ENCODE results near the gene LSAMP. TPM values are rescaled to one million over a fixed set of nuclear protein-coding genes. Genes with fewer than 3 reads are reported as not detected.

Gene LSAMP
- total RNA-seq, 1 donor from 2014 or later, result 16.4 TPM

DNA sequence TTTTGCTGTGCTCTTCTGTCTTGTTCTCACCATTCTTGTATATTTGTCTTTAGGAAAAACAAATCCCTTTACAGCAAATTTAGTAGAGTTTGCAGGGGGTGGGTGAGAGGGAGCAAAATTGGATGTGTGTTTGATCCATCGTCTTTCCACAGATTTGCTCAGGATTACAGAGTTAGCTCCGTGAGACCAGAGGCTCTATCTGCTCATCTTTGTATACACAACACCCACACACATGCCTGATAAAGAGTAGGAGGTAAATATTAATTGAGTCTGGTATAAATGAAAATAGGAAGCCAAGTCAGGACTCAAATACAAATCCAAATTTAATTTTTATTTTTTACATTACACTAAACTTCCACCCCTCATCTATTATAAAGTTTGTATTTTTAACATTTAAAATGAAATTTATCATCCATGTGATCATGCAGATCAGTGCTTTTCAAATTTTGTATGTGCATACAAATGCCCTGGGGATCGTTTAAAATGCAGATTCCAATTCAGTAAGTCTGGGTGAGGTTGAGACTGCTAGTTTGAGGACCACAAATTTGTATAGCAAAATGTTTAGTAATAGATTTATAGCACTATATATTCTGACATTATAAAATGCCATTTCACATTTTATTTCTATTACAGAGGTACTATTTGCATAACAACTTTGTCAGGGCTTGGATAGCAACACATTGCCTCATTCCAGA, 326.7 kb downstream of the LSAMP start:
- no peaks in the 10 kb centered on the region for H3K27me3 ChIP-seq (ENCODE audit: insufficient read depth, low read length)
- H3K27me3 Mint-ChIP-seq (ENCODE audit: low read depth, unreplicated experiment), result no peaks in the 10 kb centered on the region
- DNase-seq (ENCODE audit: low read depth) (no peak), FAIRE-seq (no peak)
- H3K4me2 ChIP-seq (ENCODE audit: low read length), result no peak overlapping the region
- no peaks in the 10 kb centered on the region for H3K36me3 ChIP-seq (ENCODE audit: insufficient read depth, low read length)
- TF ChIP-seq CTCF (IDR thresholded peaks at IDR 0.05; ENCODE audit: insufficient read depth, low read depth, low read length) (no peak), EZH2 (IDR thresholded peaks at IDR 0.05; ENCODE audit: insufficient read depth, low read length) (no peak)
- H3K27ac ChIP-seq (ENCODE audit: low read depth, low read length), result no peak overlapping the region
- no peak overlapping the region for H3K27ac Mint-ChIP-seq (ENCODE audit: unreplicated experiment)
- H3K9me3 ChIP-seq (ENCODE audit: insufficient read depth, low read depth, low read length), result no peaks in the 10 kb centered on the region
- no peak overlapping the region for H3K9ac ChIP-seq (ENCODE audit: low read length)
- no peaks in the 10 kb centered on the region for H4K20me1 ChIP-seq (ENCODE audit: insufficient read depth, low read length)
- H3K4me1 ChIP-seq (ENCODE audit: insufficient read depth, low read length), result no peaks in the 10 kb centered on the region
- no peak overlapping the region for H3K4me3 Mint-ChIP-seq (ENCODE audit: unreplicated experiment)
- no peaks in the 10 kb centered on the region for H3K36me3 Mint-ChIP-seq (ENCODE audit: low read depth, unreplicated experiment)
- peaks cover 12% of the 10 kb centered on the region for H3K4me1 Mint-ChIP-seq (ENCODE audit: low read depth, unreplicated experiment)
- H3K79me2 ChIP-seq (ENCODE audit: insufficient read depth, low read length), result no peaks in the 10 kb centered on the region
- H3K9me3 Mint-ChIP-seq (ENCODE audit: unreplicated experiment), result no peaks in the 10 kb centered on the region
- no peak overlapping the region for H2AFZ ChIP-seq (ENCODE audit: low read depth, low read length)
- no peak overlapping the region for H3K4me3 ChIP-seq (ENCODE audit: insufficient read depth, low read depth, low read length)

- Histone ChIP-seq H4K20me1 (ENCODE audit: insufficient read depth, low read length) (no peaks in the 10 kb centered on the region), H2AFZ (ENCODE audit: low read depth, low read length) (no peak overlapping the region), H3K4me2 (ENCODE audit: low read length) (no peak overlapping the region), H3K9me3 (ENCODE audit: insufficient read depth, low read depth, low read length) (no peaks in the 10 kb centered on the region), H3K4me3 (ENCODE audit: insufficient read depth, low read depth, low read length) (no peak overlapping the region), H3K27ac (ENCODE audit: low read depth, low read length) (no peak overlapping the region), H3K79me2 (ENCODE audit: insufficient read depth, low read length) (no peaks in the 10 kb centered on the region), H3K4me1 (ENCODE audit: insufficient read depth, low read length) (no peaks in the 10 kb centered on the region), H3K9ac (ENCODE audit: low read length) (no peak overlapping the region), H3K36me3 (ENCODE audit: insufficient read depth, low read length) (no peaks in the 10 kb centered on the region), H3K27me3 (ENCODE audit: insufficient read depth, low read length) (no peaks in the 10 kb centered on the region)
- Mint-ChIP-seq H3K9me3 (ENCODE audit: unreplicated experiment) (no peaks in the 10 kb centered on the region), H3K36me3 (ENCODE audit: low read depth, unreplicated experiment) (no peaks in the 10 kb centered on the region), H3K27me3 (ENCODE audit: low read depth, unreplicated experiment) (no peaks in the 10 kb centered on the region), H3K4me1 (ENCODE audit: low read depth, unreplicated experiment) (peaks cover 17% of the 10 kb centered on the region), H3K27ac (ENCODE audit: unreplicated experiment) (no peak overlapping the region), H3K4me3 (ENCODE audit: unreplicated experiment) (no peak overlapping the region)
- DNase-seq (ENCODE audit: low read depth), result no peak
- FAIRE-seq, result no peak
- TF ChIP-seq CTCF (IDR thresholded peaks at IDR 0.05; ENCODE audit: insufficient read depth, low read depth, low read length) (no peak), EZH2 (IDR thresholded peaks at IDR 0.05; ENCODE audit: insufficient read depth, low read length) (no peak)
Measured at GRCh38 chr3:116114586-116114985, 330.7 kb downstream of the LSAMP start.

- Histone ChIP-seq H3K27me3 (ENCODE audit: insufficient read depth, low read length) (no peaks in the 10 kb centered on the region), H3K9me3 (ENCODE audit: insufficient read depth, low read depth, low read length) (no peaks in the 10 kb centered on the region), H3K4me3 (ENCODE audit: insufficient read depth, low read depth, low read length) (no peak overlapping the region), H4K20me1 (ENCODE audit: insufficient read depth, low read length) (no peaks in the 10 kb centered on the region), H3K4me1 (ENCODE audit: insufficient read depth, low read length) (no peaks in the 10 kb centered on the region), H3K9ac (ENCODE audit: low read length) (no peak overlapping the region), H3K4me2 (ENCODE audit: low read length) (no peak overlapping the region), H3K79me2 (ENCODE audit: insufficient read depth, low read length) (no peaks in the 10 kb centered on the region), H3K27ac (ENCODE audit: low read depth, low read length) (no peak overlapping the region), H2AFZ (ENCODE audit: low read depth, low read length) (no peak overlapping the region), H3K36me3 (ENCODE audit: insufficient read depth, low read length) (no peaks in the 10 kb centered on the region)
- H3K4me3 Mint-ChIP-seq (ENCODE audit: unreplicated experiment), result no peak overlapping the region
- H3K4me1 Mint-ChIP-seq (ENCODE audit: low read depth, unreplicated experiment), result peaks cover 16% of the 10 kb centered on the region
- FAIRE-seq (no peak), DNase-seq (ENCODE audit: low read depth) (peak; percentile 27)
- no peaks in the 10 kb centered on the region for H3K27me3 Mint-ChIP-seq (ENCODE audit: low read depth, unreplicated experiment)
- TF ChIP-seq EZH2 (IDR thresholded peaks at IDR 0.05; ENCODE audit: insufficient read depth, low read length), result no peak
- no peak for TF ChIP-seq CTCF (IDR thresholded peaks at IDR 0.05; ENCODE audit: insufficient read depth, low read depth, low read length)
- no peak overlapping the region for H3K27ac Mint-ChIP-seq (ENCODE audit: unreplicated experiment)
- H3K9me3 Mint-ChIP-seq (ENCODE audit: unreplicated experiment), result no peaks in the 10 kb centered on the region
- no peaks in the 10 kb centered on the region for H3K36me3 Mint-ChIP-seq (ENCODE audit: low read depth, unreplicated experiment)
Measured at GRCh38 chr3:116112696-116113095, 332.6 kb downstream of the LSAMP start.

Data from astrocyte (in vitro differentiated cells and primary cell).